ENCODE measurements around the gene EFNA3.

DNA sequence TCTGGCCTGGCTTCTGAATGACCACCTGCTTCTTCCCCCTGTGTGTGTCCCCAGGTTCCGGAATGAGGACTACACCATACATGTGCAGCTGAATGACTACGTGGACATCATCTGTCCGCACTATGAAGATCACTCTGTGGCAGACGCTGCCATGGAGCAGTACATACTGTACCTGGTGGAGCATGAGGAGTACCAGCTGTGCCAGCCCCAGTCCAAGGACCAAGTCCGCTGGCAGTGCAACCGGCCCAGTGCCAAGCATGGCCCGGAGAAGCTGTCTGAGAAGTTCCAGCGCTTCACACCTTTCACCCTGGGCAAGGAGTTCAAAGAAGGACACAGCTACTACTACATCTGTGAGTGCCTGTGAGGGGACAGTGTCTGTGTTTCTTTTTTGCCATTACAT is 52.6 kb downstream of the EFNA3 start:
- TF ChIP-seq, protein P1, sequence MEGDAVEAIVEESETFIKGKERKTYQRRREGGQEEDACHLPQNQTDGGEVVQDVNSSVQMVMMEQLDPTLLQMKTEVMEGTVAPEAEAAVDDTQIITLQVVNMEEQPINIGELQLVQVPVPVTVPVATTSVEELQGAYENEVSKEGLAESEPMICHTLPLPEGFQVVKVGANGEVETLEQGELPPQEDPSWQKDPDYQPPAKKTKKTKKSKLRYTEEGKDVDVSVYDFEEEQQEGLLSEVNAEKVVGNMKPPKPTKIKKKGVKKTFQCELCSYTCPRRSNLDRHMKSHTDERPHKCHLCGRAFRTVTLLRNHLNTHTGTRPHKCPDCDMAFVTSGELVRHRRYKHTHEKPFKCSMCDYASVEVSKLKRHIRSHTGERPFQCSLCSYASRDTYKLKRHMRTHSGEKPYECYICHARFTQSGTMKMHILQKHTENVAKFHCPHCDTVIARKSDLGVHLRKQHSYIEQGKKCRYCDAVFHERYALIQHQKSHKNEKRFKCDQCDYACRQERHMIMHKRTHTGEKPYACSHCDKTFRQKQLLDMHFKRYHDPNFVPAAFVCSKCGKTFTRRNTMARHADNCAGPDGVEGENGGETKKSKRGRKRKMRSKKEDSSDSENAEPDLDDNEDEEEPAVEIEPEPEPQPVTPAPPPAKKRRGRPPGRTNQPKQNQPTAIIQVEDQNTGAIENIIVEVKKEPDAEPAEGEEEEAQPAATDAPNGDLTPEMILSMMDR (IDR thresholded peaks at IDR 0.05 in 4 of 5, conservative IDR thresholded peaks at IDR 0.05 in 1 of 5): no peak
- TF ChIP-seq POLR2A (IDR thresholded peaks at IDR 0.05): no peak

All from gastrocnemius medialis (tissue), 4 donors.